ENCODE results near the gene ROBO1.
"Not testable (repeated sequence)": the region's sequence is repeated elsewhere in the genome, so short reads cannot be mapped to it uniquely, and the experiment has no call there.

ROBO1 gene

DNA sequence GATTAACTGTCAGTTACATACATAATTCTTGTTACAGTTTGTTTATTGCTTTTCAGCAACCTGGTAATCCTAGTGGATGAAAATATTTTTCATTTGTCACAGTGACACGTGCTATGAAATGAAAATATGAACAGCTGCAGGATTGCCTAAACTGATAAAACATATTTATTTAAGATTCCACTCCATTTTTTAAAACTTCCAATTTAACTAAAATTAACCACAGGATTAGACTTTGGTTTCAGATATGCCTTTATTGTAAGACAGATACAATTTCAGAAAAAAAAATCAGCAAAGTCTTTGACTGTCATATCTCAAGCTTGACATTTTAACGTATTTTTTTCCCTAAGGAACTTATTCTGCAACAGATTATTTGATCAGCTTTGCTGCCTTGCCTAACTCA lies 550.7 kb downstream of the ROBO1 start:
- DNase-seq: no peak

DNA sequence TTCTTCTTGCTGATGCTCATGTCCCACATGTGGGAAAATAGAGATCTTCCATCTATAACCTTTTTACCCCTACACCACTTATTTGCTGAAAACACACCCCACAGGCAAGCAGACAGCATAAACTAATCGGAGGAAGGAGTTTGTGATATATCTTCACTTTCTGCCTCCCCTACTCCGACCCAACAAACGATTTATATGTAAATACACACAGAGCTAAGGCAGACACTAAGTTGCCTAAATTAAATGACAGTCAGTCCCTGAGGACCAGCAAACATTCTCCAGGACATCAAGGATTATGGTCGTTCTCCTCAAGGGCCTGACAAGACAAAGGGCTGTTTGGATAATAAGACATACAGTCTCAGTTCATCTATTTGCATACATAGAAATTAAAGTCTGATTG lies 552.5 kb downstream of the ROBO1 start:
- no peak for DNase-seq

DNA sequence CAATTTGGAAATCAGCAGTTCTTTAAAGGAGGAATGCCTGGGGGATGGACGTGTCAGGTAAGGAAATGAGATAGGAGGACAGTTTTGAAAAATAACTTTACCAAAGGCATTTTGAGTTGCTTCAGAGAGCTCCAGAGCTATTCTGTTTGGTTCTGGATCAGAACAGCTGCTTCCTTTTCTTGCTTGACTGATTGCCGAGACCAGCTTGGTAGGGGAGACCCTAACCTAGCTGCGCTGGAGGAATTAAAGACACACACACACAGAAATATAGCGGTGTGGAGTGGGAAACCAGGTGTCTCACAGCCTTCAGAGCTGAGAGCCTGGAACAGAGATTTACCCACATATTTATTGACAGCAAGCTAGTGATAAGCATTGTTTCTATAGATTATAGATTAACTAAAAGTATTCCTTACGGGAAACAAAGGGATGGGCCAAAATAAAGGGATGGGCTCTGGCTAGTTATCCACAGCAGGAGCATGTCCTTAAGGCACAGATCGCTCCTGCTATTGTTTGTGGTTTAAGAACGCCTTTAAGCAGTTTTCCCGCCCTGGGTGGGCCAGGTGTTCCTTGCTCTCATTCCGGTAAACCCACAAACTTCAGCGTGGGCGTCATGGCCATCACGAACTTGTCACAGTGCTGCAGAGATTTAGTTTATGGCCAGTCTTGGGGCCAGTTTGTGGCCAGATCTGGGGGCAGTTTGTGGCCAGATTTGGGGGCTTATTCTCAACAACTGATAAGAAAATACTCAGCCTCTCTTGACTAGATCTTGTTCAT lies 556.0 kb downstream of the ROBO1 start:
- no peak for DNase-seq

DNA sequence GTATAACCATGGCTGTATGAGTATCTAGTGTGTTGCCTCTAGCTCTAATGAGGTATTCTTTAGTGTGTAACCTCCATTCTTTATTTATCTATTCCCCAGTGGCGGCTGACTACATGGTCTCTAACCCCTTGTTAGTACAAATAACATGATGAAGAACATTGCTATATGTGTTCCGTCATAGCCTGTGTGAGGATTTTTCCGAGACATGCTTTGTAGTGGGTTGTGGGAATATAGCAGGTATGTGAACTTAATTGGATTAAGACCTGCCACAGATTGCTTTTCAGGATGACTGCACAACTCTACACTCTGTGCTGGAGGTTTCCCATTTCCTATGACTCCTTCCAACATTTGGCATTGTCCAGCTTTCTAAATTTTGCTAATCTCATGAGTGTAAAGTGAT lies 563.4 kb downstream of the ROBO1 start:
- DNase-seq: no peak

DNA sequence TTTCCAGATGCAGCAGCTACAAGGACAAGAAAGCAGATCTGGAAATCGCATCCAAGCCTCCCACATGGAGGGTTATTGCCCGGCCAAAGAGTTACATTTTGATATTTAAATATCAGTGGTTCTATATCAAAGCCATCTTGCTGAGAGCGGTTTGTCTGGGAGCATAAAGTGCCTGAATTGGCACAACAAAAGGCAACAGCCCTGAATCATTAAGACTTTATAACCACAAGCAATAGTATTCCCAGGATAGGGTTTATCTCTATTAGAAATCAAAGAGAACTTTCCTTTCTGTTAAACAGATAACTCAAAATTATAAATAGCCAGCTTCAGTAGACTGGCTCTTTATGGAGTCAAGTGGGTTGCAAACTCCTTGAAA lies 564.7 kb downstream of the ROBO1 start:
- no peak for DNase-seq

DNA sequence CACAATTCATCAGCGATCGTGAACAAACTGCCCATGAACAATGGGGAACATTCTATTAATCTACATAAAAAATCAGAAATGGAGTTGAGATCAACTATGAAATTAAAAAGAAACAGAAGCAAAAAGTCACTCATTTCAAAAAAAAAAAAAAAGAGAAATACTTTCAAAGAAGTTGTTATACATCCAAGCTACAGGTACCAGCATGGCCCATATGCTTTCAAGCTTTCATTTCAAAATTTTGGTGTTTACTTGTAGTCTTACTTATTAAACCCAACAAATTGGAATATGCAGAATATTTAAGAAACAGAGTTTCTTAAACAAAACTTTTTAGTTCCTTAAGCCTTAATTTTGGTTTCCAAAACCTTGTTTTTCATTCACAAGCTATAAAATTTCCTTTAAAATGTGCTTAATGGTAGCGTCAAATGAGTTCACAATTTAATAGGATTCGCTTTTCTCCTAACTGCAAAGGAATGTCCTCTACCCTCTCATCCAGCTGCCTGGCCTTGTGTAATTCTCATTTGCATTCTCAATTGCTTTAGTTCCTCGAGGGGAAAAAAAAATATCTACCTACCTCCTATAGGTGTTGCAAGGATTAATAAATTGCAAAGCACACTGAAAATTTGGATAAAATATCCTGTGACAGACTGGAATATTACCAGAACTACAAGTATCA lies 565.2 kb downstream of the ROBO1 start:
- DNase-seq: no peak

DNA sequence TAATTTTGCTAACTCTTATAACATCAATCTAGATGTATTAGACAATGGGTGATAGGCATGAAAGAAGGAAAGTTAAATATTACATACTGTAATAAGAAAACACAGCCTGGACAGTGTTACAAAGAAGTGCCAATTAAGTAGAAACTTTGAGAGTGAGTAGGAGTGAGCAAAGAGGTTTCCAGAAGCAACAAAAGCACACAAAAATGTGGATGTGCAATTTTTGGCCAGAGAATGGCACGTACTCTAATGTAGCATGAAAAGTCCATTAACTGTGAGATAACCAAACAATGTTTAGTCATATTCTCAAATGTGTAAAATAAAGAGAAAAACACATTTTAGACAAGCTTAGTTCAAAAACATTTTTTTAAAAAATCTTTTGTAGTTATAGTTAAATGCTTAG lies 567.3 kb downstream of the ROBO1 start:
- no peak for DNase-seq

DNA sequence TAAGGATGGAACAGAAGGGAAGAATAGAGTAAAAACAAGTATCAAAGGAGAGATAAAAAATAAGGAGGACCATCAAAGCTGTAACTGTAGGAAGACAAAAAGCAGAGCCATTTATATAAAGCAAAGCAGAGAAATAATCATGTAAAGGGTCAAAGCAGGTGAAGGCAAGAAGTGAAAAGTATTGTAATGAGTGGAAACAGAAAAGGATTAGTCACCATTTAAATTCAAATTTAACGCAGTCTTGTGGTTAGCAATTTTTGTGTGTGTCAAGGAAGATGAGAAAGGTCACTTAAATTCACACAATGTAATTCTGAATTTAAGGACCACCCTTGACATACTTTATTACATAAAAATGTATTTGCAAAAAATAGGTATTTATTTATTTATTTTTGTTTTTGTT lies 567.8 kb downstream of the ROBO1 start:
- no peak for DNase-seq

DNA sequence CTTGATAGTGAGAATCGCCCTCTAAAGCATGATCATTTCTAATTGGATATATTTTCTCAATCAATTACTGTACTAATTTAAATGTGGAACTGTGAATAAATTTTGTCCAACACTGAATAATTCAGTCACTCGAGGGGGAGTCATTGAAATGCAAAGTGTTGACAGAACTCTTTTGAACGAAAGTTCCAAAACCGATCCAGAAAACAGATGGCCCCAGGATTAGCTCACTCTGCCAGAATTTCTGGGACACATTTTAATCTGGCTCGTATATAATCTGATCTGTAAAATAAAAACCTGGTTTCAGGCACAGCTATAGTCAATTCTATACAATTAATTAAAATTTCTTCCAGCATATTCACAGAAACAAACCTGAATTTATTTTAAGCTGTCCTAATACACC lies 580.4 kb downstream of the ROBO1 start:
- DNase-seq: no peak

DNA sequence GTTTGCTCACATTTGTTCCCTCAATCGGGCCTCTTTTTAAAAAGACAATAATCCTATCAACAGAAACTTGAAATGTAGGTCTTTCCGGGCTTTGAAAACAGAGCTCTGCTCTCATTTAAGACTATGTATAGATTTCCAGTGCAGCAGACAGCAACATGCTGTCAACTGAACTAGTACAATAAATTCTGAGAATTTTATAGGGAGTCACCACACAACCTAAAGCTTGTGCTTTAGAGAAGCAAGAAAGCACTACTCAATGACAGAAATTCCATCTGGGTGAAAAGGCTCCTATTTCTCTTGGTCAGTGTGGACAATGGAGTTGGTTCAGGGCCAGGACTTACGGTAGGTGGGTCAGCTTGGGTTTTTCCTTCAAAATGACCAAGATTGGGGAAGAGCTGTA lies 583.5 kb downstream of the ROBO1 start:
- DNase-seq: no peak

DNA sequence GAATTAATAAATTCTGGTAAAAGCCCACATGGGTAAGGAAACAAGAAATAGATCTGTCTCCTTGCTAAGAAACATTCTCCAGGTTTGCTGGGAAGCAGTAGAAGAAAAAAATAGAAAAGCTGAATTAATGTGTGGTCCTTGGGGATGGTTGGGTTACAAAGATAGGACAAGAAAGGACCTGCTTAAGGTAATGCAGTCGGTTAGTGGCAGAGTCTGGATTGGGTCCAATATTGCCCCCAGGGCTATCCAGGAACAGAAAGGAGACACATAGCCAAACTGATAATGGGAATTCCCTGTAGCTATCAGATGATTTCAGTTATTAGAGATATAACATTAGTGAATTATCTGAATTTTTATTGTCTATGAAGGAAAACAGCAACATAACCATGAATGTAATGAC lies 584.3 kb downstream of the ROBO1 start:
- no peak for DNase-seq

DNA sequence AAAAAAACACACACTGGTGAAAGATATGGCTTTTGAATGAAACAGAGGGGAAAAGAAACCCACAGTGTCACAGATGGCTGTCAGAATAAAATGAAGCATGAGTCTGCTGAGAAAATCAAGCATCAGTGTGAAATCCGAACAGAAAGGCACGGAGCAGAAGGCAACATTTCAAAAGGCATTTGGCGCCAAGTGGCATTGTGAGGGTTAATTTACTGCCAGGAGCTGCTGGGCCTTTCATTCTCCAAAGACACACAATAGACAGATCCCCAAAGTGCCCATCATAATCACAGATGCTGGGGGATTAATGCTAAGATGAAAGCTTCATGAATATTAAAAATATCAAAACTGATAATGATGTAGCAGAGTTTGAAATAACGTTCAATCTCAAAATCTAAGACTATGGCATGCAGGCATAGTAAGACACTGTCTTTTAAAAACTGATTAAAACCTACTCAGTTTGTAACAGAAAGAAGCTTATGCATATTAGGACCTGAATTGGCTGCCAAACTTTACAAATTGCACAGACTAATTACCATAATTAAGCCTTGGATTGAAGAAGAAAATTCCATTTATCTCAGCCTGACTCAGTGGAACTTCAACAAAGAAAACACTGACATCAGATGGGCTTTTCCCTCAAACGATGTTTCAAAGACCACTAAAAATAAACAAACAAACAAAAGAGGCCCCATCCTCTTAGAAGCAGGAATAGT lies 589.2 kb downstream of the ROBO1 start:
- peak in 1 of 2 experiments; percentile 8 for DNase-seq

DNA sequence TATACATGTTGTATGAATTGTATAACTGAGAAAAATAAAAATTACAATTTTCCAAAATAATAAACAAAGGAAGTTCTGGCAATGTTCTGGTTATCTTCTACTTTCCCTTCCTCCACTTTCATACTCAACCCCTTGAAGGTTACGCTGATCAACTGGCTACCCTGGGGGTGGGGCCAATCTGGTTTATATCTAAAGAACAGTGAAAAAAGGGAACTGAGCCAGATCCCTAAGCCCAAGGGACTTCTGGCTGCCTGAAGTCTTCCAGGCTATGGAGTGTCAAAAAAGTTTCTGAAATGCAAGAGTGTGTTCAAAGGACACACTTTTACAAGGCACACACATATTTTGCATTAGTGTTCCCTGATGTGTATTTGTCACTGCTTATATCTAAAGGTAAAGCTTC lies 591.9 kb downstream of the ROBO1 start:
- DNase-seq: no peak

DNA sequence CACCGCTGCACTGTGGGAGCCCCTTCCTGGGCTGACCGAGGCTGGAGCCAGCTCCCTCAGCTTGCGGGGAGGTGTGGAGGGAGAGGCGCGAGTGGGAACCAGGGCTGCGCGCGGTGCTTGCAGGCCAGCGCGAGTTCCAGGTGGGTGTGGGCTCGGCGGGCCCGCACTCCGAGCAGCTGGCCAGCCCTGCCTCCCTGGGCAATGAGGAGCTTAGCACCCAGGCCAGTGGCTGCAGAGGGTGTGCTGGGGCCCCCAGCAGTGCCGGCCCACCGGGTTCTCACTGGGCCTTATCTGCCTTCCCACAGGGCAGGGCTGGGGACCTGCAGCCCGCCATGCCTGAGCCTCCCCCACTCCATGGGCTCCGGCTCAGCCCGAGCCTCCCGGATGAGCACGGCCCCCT lies 594.5 kb downstream of the ROBO1 start:
- DNase-seq: not testable (repeated sequence)

DNA sequence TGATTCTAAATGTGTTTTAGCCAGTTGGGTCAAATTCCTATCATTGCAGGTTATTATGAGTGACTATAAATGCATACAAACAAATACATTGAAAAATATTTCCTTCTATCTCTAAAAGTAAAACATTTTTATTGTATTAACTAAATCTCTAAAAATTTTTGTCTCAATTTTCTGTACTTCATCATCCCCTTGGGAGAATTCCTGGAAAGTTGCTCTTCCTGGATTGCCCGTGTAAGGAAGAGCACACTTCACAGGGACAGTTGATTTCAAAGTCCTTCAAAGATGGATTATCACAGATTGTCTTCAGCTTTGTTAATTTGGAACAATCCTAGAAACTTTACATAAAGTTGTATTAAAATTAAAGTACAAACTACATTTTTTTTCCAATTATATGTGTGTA lies 595.6 kb downstream of the ROBO1 start:
- no peak for DNase-seq

DNA sequence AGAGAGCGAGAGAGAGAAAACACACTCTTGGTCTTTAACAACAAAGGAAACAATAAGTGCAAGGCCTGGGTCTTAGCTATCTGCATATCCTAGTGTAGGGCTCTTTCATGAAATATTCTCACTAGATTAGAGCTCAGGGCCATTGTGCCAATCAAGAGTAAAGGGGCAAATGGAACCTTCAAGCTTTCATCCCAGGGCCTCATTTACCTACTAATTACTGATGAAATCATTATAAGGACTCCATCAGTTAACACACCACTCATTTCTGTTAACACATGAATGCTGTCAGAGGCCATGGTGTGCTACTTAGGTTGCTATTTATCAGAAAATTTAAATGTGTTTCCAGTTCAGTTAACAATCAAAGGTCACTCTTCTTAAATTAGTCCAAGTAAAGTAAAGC lies 597.8 kb downstream of the ROBO1 start:
- no peak for DNase-seq

DNA sequence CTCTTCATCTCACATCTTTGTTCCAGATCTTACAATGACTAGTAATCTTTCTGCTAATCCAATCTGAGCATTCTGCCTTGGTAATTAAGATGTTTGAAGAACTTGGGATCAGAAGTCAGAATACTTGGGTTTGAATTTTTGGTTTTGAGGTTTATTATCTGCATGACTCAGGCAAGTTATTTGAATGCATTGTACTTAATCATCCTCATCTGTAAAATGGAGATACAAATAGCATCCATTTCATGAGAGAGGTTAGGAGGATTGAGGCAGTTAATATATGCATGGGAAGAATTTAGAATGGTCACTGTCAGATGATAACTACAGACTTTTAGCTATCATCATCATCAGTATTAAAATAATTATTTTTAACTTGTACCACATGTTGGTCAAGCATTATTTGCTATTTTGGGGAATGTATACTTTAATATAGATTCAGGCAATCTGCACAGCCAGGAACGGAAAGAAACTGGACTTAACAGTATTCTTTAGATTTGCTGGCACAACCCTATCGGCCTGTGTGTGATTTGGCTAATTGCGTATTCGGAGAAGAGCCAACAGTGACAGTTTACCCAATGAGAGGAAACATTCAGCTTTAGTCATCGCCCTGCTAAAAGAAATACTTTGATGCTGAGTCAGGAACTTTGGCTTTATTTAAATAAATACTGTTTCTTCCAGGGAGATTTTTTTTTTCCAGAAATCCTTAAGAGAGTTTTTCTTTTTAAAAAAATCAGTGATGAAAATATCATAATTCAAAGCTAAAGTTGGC lies 600.0 kb downstream of the ROBO1 start:
- DNase-seq: no peak

DNA sequence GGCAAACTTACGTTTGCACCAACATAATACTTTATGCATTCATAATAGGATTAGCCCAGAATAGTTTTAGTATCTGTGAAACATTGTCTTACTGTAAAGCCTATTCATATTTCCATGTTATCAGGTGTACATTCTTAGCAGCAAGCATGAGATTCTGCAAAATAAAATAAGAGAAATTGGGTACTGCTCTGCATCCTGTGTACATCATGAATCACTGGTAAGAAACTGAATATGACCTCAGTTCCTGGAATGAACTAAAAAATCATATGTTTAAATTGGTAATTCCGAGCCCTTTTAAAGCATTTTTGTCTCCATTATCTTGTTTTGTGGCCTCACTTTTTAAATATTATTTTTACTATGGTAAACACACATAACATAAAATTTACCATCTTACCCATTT lies 605.1 kb downstream of the ROBO1 start:
- no peak for DNase-seq

DNA sequence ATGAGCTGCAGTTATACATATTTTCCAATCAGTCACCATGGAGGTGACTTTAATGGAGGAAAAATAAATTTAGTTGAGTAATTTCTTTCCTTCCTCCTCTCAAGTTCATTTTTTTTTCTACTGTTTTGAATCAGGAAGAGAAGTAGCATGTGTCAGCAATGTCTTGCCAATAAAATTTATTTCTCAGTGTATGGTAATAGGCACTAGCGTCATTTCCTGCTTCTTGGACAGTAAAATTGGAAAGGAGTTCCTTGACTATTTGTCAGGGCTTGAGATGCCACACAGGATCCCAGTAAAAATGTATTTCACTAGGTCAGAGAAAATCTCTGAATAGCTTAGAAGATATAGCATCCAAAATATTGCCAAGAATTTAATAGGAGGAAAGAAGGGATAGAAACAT lies 605.9 kb downstream of the ROBO1 start:
- no peak for DNase-seq

DNA sequence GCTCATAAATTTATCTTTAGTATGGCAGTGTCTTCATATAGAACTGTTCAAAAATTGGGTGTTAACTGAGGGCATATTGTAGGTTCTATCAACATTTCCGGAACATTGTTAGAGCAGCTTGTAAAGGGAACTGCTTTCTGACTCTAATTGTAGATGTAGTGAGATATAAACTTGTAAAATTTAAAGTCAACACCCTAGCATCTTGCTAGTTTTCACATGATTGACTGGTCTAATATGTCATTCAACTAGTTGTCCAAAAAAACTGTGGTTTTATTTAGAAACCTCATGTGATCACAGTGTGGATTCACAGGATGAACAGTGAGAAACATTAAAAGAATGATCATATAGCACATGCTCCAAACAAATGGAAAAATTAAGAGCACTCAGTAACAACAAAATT lies 607.4 kb downstream of the ROBO1 start:
- no peak for DNase-seq

DNA sequence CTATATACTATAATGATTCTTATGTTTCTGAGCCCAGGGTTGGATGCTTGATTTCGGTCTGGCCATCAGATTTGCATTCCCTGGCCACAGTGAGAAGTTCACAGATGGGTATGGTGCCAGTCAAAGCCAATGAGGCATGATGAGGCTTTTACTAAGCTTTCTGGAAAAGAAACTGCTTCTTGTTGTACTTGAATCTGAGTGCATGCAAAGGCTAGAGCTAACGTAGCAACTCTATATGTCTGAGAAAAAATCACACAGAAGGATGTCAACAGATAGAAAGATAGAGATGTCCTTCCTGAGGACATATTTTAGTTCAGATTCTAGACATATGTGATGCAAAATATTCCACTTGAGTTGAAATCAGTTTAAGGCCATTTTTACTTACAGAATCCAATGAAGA lies 608.1 kb downstream of the ROBO1 start:
- DNase-seq: no peak

DNA sequence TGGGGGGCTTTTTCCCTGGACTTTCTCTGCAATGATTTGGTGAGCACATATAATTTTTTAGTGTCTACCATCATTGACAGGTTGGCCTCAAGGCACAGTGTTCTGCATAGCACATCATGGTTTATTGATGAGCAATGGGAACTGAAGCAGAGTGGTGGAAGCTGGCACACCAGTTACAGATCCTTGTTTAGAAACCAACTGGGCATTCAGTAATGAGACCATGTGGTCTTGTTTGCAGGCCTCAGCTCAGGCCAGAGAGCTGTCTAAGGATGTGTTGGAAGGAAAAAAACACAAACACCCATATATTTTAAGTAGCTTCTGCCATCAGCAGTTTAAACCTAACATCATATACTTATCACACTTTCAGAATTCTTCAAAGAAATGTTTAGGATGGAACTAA lies 610.6 kb downstream of the ROBO1 start:
- no peak for DNase-seq

DNA sequence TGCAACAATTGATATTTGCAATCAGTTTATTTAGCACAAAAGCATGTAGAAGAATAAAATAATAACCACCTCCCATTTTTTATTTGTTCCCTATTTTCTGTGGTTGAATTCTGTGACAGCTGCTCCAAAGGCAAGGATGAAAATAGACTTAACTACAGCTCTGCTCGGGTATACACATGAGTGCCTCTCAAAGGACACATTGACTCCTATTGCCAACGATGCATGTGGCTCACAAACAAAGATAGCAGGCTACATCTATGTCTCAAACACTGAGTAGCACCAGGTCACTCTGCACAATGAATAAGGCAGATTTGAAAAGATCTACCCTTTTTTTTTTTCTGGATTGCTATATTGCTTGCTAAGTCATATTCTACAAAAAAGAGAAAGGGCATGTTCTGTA lies 612.9 kb downstream of the ROBO1 start:
- DNase-seq: no peak

DNA sequence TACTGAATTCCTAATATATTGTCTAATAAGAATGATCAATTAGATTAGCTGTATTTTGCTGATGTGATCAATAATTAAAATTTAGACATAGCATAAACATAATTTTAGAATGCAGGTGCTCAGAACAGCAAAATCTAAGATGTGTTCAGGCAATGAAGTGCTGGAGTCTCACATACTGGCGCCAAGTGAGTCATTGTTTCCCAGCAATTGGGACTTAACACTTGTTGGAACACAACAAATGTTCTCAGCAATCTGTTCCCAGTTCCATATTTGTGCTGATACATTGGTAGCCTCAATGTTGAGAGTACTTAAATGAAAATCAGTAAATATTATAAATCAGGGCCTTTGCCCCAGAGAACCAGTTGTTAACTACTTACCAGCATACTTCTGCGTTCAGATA lies 619.0 kb downstream of the ROBO1 start:
- no peak for DNase-seq
